ENCODE data around the gene PPFIA2. TPM values are rescaled to one million over a fixed set of nuclear protein-coding genes. Genes with fewer than 3 reads are reported as not detected.

The PPFIA2 gene
- total RNA-seq, 2 donors from 2014 or later, result 23.0 to 51.1 TPM

DNA sequence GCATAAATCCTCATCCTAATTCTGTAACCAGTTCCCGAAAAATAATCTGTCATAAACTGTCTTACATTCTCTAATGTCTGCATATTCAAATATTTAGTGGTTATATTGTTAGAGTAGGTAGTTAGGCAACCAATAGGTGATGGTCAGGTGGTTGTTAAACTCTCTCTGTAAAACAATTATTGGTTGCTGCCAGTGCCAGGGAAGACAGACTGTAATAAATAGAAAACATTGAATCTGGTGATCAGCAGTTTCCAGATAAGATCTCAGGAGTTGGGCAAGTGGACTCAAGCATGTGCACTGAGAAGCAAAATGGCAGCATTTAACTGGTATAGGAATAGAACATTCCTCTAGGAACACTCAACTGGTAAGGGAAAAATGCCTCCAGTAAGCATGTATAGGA is 355.8 kb downstream of the PPFIA2 start:
- DNase-seq (ENCODE audit: low spot score), result no peak

DNA sequence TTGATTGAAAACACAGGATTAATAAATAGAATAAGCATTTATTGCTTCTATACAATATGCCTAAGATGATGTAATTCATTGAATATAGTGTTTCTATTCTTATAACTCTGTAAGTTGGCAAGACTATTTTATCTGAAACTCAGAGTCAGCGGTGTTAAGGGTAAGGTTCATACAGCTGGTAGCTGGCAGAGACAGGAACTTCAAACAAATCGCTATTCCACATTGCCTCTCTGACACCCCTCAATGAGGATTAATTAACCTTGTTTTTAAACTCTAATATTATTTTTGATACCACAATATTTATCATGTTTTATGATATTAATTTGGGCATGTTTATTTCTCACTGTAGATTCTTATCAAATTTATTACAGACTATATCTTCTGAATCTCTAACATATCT is 357.9 kb downstream of the PPFIA2 start:
- Histone ChIP-seq H3K27me3 (replicated peaks; ENCODE audit: insufficient read depth) (no peaks in the 10 kb centered on the region), H3K27ac (no peak overlapping the region), H3K4me3 (no peak overlapping the region), H3K9me3 (no peaks in the 10 kb centered on the region), H3K36me3 (no peaks in the 10 kb centered on the region), H3K4me1 (ENCODE audit: control insufficient read depth in 1 of 2, low read depth in 2 of 2) (no peaks in the 10 kb centered on the region)
- TF ChIP-seq, protein P1, sequence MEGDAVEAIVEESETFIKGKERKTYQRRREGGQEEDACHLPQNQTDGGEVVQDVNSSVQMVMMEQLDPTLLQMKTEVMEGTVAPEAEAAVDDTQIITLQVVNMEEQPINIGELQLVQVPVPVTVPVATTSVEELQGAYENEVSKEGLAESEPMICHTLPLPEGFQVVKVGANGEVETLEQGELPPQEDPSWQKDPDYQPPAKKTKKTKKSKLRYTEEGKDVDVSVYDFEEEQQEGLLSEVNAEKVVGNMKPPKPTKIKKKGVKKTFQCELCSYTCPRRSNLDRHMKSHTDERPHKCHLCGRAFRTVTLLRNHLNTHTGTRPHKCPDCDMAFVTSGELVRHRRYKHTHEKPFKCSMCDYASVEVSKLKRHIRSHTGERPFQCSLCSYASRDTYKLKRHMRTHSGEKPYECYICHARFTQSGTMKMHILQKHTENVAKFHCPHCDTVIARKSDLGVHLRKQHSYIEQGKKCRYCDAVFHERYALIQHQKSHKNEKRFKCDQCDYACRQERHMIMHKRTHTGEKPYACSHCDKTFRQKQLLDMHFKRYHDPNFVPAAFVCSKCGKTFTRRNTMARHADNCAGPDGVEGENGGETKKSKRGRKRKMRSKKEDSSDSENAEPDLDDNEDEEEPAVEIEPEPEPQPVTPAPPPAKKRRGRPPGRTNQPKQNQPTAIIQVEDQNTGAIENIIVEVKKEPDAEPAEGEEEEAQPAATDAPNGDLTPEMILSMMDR (IDR thresholded peaks at IDR 0.05), result no peak
- ATAC-seq (ENCODE audit: insufficient number of reproducible peaks, low FRiP score, low read depth) (no peak), DNase-seq (ENCODE audit: low spot score) (no peak)

More for the DNA sequence above, 355.8 kb downstream of the PPFIA2 start:
- ATAC-seq (ENCODE audit: insufficient number of reproducible peaks, low FRiP score, low read depth), result no peak
- TF ChIP-seq, protein P1 (IDR thresholded peaks at IDR 0.05), result no peak
- Histone ChIP-seq H3K9me3 (no peaks in the 10 kb centered on the region), H3K27me3 (replicated peaks; ENCODE audit: insufficient read depth) (no peaks in the 10 kb centered on the region), H3K36me3 (no peaks in the 10 kb centered on the region), H3K4me3 (no peak overlapping the region), H3K4me1 (ENCODE audit: control insufficient read depth in 1 of 2, low read depth in 2 of 2) (no peaks in the 10 kb centered on the region), H3K27ac (no peak overlapping the region)

DNA sequence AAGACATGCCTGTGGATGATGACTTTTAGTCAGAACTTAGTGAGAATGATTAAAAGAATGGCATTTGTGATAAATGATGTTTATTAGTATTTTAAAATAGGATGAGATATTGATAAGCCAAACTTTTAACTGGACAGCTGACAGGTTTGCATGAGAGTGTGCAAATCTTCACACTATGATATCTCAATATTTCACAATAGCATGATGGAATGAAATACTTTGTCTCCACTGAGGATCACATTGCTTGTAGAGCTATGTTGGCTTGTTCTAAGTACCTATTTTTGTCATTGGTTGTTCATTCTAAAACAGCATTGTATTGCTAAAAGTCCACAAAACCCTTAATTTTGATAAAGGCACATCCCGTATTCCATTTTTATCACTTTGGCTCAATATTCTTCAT is 359.1 kb downstream of the PPFIA2 start:
- TF ChIP-seq, protein P1 (IDR thresholded peaks at IDR 0.05), result no peak
- H3K4me1 ChIP-seq (ENCODE audit: control insufficient read depth in 1 of 2, low read depth in 2 of 2), result no peaks in the 10 kb centered on the region
- DNase-seq (ENCODE audit: low spot score), result no peak

DNA sequence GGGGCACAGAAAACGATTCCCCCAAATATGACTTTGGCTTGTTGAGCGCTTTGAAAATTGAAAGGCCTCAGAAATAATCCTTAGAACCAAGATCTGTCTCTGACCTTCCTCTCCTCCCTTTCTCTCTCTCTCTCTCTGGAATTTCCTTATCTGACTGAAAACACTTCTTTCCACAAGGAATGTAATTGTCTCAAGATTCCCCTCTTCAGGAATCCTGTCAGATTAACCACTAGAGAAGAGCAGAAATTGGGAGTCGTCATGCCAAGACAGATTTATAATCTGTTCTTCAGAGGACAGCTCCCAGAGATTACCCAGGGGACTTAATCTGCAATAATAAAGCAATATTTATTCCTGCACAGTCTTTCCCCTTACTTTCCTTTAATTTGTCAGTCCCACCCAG is 363.7 kb downstream of the PPFIA2 start:
- DNase-seq (ENCODE audit: low spot score) (no peak), ATAC-seq (ENCODE audit: insufficient number of reproducible peaks, low FRiP score, low read depth) (no peak)
- Histone ChIP-seq H3K4me1 (ENCODE audit: control insufficient read depth in 1 of 2, low read depth in 2 of 2) (no peaks in the 10 kb centered on the region), H3K9me3 (no peaks in the 10 kb centered on the region), H3K27me3 (replicated peaks; ENCODE audit: insufficient read depth) (no peaks in the 10 kb centered on the region), H3K4me3 (no peak overlapping the region), H3K36me3 (no peaks in the 10 kb centered on the region), H3K27ac (no peak overlapping the region)
- TF ChIP-seq, protein P1 (IDR thresholded peaks at IDR 0.05), result no peak

More for the DNA sequence above, 359.1 kb downstream of the PPFIA2 start:
- H3K9me3 ChIP-seq, result no peaks in the 10 kb centered on the region
- H3K4me3 ChIP-seq, result no peak overlapping the region
- H3K36me3 ChIP-seq, result no peaks in the 10 kb centered on the region
- no peak for ATAC-seq (ENCODE audit: insufficient number of reproducible peaks, low FRiP score, low read depth)
- H3K27me3 ChIP-seq (replicated peaks; ENCODE audit: insufficient read depth), result no peaks in the 10 kb centered on the region
- H3K27ac ChIP-seq, result no peak overlapping the region

DNA sequence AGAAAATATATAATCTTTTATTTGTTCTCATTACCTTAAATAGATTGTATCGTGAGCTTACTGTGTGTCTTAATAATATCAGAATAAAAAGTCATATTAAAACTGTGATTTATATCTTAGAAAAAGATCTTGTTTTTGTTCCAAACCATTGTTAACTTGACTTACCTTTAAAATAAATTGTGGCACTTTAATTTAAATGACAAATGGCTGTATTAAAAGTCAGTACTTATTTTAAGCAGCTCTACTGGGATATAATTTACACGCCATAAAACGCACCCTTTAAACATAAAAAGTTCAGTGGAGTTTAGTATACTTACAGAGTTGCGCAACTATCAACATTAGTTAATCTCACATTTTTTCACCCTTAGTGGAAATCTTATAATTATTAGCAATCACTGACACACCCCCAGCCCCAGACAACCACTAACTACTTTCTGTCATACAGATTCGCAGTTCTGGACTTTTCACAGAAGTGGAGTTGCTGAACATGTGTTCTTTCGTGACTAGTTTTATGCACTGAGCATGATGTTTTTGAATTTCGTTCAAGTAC is 369.5 kb downstream of the PPFIA2 start:
- ATAC-seq (ENCODE audit: insufficient number of reproducible peaks, low FRiP score, low read depth), result no peak
- no peaks in the 10 kb centered on the region for H3K4me1 ChIP-seq (ENCODE audit: control insufficient read depth in 1 of 2, low read depth in 2 of 2)

More for the DNA sequence above, 369.5 kb downstream of the PPFIA2 start:
- no peaks in the 10 kb centered on the region for H3K27me3 ChIP-seq (replicated peaks; ENCODE audit: insufficient read depth)
- H3K36me3 ChIP-seq, result no peaks in the 10 kb centered on the region
- TF ChIP-seq, protein P1 (IDR thresholded peaks at IDR 0.05), result no peak
- no peak for DNase-seq (ENCODE audit: low spot score)
- H3K4me3 ChIP-seq, result no peak overlapping the region
- H3K9me3 ChIP-seq, result no peaks in the 10 kb centered on the region
- no peak overlapping the region for H3K27ac ChIP-seq
